Measurements from ENCODE around the gene ISG15. TPM values are rescaled to one million over a fixed set of nuclear protein-coding genes. Genes with fewer than 3 reads are reported as not detected.

Gene ISG15
- total and polyA plus RNA-seq, 9 of the 15 experiments (the other 6 are each of a cell fraction or from before 2014, with no cell fraction given): 0.40 to 58.3 (median 12.2) TPM

DNA sequence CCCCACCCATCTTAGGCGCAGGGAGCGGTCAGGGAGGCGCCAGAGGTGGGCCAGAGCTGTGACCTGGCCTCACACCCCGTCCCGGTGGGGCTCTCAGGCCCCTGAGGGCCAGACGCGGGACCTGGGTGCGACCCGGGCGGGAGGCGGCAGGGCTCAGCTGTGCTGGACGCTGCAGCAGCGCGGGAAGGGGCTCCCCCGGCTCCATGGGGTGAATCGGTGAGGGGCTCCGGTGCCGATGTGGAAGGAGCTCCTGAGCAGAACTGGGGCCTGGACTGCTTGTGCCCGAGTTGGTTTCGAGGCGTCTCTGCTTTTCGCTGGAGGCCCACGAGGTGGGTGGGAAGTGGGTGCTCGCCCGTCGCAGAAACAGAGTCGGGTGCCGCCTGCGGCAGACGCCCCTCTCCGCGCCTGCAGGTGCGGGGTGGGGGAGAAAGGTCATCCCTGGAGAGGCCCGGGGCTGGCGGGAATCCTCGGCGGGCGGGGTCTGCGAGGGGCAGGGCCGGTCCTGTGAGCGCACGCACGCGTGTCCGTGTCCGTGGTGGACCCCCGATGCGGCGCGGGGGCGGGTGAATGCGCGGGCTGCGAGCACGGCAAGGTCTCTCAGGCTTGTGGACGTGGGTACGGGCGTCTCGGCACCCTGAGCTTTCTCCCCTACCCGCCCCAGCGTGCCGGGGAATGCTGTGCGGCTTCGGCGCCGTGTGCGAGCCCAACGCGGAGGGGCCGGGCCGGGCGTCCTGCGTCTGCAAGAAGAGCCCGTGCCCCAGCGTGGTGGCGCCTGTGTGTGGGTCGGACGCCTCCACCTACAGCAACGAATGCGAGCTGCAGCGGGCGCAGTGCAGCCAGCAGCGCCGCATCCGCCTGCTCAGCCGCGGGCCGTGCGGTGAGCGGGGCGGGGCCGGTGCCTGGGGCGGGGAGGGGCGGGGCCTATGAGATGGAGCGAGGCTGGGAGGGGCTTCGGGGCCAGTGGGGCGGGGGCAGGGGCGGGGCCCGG, 27.0 kb downstream of the ISG15 start (continued):
- peak; percentile 80 for TF ChIP-seq MAX (CRISPR knock-in tag; IDR thresholded peaks at IDR 0.05)
- peak in 1 of 2 experiments; percentile 59; a peak in 1 of 4 replicates for TF ChIP-seq HDAC1 (IDR thresholded peaks at IDR 0.05)
- no peak for TF ChIP-seq NBN (IDR thresholded peaks at IDR 0.05; ENCODE audit: low read depth)
- TF ChIP-seq SMAD4 (CRISPR knock-in tag; conservative IDR thresholded peaks at IDR 0.05): peak; percentile 34; the same call in 1 of the 2 replicates
- no peak for TF ChIP-seq LCOR (CRISPR knock-in tag; IDR thresholded peaks at IDR 0.05)
- TF ChIP-seq MAFF (IDR thresholded peaks at IDR 0.05; ENCODE audit: low read length): no peak
- TF ChIP-seq, protein P1, sequence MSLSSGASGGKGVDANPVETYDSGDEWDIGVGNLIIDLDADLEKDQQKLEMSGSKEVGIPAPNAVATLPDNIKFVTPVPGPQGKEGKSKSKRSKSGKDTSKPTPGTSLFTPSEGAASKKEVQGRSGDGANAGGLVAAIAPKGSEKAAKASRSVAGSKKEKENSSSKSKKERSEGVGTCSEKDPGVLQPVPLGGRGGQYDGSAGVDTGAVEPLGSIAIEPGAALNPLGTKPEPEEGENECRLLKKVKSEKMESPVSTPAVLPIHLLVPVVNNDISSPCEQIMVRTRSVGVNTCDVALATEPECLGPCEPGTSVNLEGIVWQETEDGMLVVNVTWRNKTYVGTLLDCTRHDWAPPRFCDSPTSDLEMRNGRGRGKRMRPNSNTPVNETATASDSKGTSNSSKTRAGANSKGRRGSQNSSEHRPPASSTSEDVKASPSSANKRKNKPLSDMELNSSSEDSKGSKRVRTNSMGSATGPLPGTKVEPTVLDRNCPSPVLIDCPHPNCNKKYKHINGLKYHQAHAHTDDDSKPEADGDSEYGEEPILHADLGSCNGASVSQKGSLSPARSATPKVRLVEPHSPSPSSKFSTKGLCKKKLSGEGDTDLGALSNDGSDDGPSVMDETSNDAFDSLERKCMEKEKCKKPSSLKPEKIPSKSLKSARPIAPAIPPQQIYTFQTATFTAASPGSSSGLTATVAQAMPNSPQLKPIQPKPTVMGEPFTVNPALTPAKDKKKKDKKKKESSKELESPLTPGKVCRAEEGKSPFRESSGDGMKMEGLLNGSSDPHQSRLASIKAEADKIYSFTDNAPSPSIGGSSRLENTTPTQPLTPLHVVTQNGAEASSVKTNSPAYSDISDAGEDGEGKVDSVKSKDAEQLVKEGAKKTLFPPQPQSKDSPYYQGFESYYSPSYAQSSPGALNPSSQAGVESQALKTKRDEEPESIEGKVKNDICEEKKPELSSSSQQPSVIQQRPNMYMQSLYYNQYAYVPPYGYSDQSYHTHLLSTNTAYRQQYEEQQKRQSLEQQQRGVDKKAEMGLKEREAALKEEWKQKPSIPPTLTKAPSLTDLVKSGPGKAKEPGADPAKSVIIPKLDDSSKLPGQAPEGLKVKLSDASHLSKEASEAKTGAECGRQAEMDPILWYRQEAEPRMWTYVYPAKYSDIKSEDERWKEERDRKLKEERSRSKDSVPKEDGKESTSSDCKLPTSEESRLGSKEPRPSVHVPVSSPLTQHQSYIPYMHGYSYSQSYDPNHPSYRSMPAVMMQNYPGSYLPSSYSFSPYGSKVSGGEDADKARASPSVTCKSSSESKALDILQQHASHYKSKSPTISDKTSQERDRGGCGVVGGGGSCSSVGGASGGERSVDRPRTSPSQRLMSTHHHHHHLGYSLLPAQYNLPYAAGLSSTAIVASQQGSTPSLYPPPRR (CRISPR knock-in tag; IDR thresholded peaks at IDR 0.05; ENCODE audit: borderline replicate concordance): no peak
- no peak for TF ChIP-seq FOXJ3 (CRISPR knock-in tag; IDR thresholded peaks at IDR 0.05)
- no peak for TF ChIP-seq WHSC1 (IDR thresholded peaks at IDR 0.05; ENCODE audit: low read length)
- peak; percentile 49 for TF ChIP-seq BCOR (IDR thresholded peaks at IDR 0.05)
- no peak for TF ChIP-seq NFRKB (IDR thresholded peaks at IDR 0.05; ENCODE audit: low read depth)
- peak in 1 of 3 experiments; percentile 9 for TF ChIP-seq YY1 (IDR thresholded peaks at IDR 0.05; ENCODE audit: borderline replicate concordance in 1 of 3, control insufficient read depth in 1 of 3, extremely low read depth in 1 of 3, insufficient read depth in 3 of 3, insufficient read length in 1 of 3, insufficient replicate concordance in 2 of 3, low read depth in 1 of 3, low read length in 2 of 3)
- no peak for TF ChIP-seq HSF4 (CRISPR knock-in tag; IDR thresholded peaks at IDR 0.05; ENCODE audit: borderline replicate concordance)
- TF ChIP-seq, protein P2, sequence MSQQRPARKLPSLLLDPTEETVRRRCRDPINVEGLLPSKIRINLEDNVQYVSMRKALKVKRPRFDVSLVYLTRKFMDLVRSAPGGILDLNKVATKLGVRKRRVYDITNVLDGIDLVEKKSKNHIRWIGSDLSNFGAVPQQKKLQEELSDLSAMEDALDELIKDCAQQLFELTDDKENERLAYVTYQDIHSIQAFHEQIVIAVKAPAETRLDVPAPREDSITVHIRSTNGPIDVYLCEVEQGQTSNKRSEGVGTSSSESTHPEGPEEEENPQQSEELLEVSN (IDR thresholded peaks at IDR 0.05; ENCODE audit: borderline replicate concordance in 1 of 2, extremely low read depth in 1 of 2, insufficient read depth in 1 of 2, insufficient read length in 1 of 2, low read depth in 1 of 2, low read length in 1 of 2, poor library complexity in 1 of 2, severe bottlenecking in 1 of 2): peak in 1 of 2 experiments; percentile 69
- TF ChIP-seq PKNOX1 (IDR thresholded peaks at IDR 0.05): no peak
- TF ChIP-seq ZBTB7A (IDR thresholded peaks at IDR 0.05; ENCODE audit: borderline replicate concordance, control insufficient read depth, low read depth, low read length): no peak; the same call in 1 of the 2 replicates
- TF ChIP-seq ZSCAN32 (CRISPR knock-in tag; IDR thresholded peaks at IDR 0.05): no peak
- no peak for TF ChIP-seq EP300 (IDR thresholded peaks at IDR 0.05; ENCODE audit: low read length)
